GM18519 (cell line): ENCODE results near the gene SH3PXD2A.

Source experiments
- ATAC-seq: cut with Tn5 transposase; IDR thresholded peaks from one replicate; pipeline ENCODE4 v1.9.1; 2021; ENCODE audit warnings: mild to moderate bottlenecking, moderate library complexity; ENCODE audit not compliant: unreplicated experiment, low FRiP score

The SH3PXD2A gene

DNA sequence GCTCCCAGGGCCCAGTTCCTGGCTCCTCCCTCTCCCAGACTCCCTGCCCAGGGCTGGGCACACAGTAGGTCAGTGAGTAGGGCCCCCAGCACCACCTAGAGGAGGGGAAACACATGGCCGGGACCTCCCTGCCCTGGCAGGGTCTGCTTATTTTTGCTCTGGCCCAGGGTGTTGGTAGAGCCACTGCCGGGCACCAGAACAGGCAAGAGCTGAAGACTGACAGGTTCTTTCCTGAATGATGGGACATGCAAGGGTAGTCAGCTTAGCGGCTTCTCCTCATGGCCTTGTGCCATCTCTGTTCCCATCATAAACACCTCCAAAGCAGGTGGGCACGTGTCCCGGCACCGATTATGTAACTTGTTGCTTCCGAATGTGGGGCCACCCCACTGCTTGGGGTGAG is 275.4 kb downstream of the SH3PXD2A start:
- no peak for ATAC-seq

DNA sequence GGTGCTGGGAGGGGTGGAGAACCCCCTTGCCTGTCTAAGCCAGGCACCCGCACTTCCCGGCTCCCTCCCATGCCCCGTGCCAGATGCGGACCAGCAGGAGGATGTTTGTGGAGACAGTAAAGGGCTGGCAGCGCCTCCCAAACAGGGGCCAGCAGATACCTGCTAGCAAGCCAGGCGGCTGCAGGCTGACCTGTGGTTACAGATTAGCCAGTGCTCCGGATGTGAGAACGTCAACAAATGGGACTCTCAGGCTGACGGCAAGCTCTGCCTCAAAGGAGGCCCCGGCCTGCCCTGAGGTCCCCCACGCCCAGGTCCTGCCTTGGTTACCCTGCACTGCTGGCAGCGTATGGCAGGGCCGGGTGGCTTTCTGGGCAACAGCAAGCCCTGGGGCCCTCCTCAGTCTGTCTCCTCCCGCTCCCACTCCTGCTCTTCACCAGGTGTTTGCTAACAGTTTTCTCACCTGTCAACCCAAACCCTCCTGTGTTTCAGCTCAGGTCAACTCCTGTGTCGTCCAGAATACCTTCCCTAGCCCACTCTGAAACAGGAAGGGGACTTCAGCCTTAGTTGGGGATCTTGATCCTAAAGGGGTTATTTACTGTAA is 276.5 kb downstream of the SH3PXD2A start:
- no peak for ATAC-seq

DNA sequence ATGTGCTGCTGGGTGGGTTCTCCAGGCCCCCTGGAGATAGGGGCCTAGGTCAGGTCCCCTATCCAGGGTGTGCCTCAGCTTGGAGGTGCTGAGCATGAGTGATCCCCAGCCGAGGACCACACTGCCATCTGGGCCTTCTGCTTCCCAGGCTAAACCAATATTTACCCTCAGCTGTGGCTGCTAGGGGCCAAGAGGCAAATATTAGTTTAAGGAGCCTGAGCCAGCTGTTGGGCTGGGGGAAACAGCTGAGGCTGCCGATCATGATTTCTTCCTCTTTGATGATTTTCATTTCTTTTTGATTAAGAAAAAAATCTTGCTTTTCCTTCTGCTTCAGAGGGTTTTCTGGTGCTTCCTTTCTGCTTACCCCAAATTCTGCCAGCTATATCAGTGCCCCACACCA is 278.5 kb downstream of the SH3PXD2A start:
- ATAC-seq = no peak

DNA sequence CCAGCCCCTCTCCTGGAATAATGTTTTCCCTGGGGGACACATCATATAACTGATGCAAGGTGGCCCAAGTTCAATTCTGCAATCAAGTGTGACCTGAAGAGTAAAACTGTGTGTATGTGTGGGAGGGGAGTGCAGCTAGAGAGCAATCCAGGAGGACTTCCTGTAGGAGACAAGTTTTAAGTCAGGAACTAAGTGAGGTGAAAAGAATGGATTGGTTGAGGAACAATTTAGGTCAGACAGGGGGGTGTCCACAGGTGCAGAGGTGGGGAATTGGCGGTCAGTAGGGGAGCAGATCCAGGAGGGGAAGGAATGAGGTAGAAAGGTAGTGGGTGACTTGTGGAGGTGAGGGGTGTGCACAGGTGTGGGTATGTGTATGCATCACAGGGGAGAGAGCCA is 279.3 kb downstream of the SH3PXD2A start:
- no peak for ATAC-seq

DNA sequence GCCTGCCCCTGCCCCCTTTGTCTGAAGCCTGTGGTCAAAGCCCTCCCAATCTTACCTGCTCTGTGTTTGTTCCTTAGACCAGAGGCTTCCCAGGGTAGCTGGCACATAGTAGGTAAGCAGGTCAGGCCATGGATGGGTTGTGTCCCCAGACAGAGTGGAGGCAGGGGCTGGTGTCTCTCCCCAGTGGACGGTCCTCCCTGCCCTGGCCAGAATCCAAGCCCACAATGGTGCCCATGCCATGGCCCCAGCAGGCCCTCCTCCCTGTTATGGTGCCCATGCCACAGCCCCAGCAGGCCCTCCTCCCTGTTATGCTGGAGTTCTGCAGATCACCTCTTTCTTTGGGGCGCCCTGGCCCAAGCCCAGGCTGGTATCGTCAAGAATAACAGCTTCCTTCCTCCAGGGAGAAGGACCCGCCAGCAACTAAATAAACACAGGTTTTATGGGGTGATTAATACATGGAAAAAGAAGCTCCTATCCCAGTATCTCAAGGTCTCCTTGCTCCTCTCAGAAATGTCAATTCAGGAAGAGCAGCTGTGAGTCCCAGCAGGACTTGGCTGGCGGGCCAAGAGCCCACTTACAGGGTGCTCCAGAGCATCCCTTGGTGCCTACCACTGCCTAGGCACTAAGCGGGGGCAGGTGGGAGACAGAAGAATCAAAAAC is 279.8 kb downstream of the SH3PXD2A start:
- ATAC-seq = no peak

DNA sequence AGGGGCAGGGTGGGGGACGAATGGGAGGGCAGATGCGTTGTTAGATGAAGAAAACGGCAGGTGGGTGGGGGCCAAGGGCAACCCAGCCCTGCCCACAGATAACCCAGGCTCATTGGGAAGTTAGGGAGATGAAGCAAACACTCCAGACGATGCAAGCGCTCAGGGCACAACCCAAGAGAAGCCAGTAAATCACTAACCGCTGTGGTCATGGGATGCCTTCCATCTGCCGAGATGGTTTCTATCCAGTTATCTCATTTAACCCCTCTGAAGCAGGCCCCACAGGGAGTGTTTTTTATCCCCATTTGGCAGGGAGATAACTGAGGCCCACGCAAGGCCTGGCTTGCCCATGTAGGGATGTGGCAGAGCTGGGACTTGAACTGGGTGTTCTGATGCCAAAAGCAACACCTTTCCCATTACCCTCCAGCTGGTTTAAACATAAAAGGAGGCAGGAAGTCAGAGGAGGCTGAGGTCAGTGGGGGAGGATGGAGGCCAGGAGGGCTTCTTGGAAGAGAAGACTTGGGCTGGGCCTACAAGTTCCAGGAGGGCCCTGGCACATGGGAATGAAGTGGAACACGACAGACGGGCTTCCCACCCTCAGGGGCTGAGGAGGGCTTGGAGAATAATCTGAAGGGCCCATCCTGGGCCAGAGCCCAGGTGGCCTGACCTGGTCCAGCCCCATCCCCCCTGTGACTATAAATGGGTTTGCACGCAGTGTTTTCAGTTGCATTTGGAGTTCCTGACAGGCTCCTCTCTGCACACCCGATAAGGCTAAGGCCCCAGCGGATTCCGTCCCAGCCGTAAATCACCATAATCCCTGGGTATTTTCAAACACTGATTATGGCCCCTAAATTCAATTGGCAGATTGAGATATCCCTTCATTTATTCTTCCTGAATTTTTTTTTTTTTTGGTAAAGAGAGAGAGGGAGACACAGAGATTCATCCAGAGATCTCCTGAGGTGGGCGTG is 281.0 kb downstream of the SH3PXD2A start:
- ATAC-seq = no peak

DNA sequence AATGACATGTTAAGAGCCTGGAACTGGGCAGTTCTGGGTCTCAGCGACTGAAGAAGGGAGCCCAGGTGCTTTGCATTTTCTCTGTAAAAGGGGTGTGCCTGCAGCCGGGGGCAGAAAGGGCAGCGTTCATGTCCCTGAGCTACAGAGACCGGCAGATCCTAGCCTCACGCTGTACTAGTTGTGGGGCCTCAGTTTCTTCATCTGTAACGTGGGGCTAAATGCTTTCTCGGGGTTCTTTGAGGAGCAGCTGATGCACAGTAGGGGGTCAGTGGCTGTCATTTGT is 282.2 kb downstream of the SH3PXD2A start:
- no peak for ATAC-seq

DNA sequence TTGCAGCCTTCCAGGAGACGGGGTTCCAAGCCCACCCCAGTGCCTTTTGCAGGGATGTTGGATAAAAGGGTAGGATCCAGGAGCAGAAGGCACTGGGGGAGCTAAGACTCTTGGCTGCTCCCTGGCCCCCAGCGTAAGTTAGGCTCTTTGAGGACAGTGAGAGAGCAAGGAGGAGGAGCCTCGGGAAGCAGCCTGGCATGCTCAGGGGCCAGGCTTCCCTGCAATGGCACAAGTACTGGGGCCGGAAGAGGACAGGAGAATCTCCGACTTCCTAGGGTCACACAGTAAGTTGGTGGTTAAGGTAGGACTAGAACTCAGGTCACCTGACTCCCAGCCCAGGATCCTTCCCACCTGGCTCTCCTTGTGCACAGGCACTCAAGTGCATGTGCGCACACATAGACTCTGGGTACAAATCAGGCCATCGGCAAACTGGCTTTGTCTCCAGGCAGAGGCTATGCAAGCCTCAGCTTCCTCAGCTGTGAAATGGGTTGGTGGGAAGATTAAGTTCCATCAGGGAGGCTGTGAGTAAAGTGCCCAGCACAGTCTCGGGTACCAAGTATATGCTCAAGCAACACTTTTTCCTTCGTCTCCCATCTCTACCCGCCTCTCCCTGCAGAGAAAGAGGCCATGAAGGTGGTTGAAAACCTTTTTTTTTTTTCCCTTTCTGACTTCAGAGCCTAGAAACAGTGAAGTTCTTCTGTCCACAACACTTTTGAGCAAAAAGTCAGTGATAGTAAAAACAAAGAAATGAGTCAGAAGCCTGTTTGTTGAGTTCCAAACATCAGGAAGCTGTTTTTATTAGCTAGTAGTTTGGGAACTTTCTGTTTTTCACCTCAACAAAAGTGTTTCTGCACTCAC is 282.8 kb downstream of the SH3PXD2A start:
- no peak for ATAC-seq

DNA sequence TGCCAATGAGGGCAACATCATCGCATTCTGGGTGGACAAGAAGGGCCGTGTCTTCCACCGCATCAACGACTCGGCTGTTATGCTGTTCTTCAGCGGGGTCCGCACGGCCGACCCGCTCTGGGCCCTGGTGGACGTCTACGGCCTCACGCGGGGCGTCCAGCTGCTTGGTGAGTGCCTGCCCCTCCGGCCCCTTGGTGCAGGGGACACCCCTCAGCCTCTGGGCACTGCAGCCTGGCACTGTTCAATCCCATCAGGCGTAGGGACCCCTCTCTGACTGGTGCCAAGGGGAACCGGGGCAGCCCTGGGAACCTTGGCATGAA is 283.8 kb downstream of the SH3PXD2A start:
- ATAC-seq = no peak

DNA sequence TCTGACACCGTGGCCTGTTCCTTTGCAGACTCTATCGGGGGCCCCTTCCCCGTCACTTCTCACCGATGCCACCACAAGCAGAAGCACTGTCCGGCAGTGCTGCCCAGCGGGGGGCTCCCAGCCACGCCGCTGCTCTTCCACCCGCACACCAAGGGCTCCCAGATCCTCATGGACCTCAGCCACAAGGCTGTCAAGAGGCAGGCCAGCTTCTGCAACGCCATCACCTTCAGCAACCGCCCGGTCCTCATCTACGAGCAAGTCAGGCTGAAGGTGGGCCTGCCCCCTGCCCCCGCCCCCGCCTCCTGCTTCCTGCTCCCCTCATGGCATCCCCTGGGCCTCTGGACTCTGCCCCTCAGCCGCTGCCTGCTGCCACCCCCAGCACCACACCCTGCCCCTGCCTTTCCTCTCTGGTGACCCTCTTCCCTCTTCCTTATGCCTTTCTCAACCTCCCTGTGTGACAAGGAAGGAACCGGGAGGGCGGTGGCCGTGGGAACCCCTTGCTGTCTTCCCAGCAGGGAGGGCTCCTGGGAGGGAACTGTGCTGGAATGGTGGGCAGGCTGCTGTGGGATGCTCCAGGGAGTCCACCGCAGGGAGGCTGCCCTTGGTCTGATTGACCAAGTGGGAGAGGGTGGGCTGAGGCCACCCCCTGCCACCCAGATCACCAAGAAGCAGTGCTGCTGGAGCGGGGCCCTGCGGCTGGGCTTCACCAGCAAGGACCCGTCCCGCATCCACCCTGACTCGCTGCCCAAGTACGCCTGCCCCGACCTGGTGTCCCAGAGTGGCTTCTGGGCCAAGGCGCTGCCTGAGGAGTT is 284.3 kb downstream of the SH3PXD2A start:
- ATAC-seq = no peak

DNA sequence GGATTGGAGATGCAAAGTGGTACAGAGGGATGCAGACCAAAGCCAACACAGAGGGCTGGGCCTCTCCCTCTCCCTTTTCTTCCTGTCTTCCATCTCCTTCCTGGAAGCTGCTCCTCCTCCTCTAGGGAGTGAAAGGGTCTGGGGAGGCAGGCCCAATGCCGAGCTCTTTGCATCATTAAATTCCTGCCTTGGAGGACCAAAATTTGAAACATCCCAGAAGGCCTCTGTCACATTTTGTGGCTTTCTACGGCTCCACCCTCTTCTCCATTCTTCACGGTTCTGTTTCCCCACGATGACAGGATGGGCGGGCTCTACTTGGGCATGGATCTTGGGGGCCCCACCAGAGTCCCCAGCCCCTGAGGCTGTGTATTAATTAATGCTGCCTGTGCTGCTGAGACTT is 285.5 kb downstream of the SH3PXD2A start:
- no peak for ATAC-seq

DNA sequence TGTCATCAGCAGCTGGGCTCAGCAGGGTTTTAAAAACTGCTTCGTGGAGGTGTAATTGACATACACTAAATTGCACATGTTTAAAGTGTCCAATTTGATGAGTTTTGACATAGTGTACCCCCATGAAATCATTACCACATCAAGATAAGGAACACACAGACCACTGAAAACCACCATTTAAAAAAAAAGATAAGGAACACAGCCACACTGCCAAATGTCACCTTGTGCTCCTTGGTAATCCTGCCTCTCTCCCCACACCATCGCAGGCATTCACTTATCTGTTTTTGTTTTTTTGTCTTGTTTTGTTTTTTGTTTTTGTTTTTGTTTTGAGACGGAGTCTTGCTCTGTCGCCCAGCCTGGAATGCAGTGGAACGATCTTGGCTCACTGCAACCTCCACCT is 286.9 kb downstream of the SH3PXD2A start:
- no peak for ATAC-seq

DNA sequence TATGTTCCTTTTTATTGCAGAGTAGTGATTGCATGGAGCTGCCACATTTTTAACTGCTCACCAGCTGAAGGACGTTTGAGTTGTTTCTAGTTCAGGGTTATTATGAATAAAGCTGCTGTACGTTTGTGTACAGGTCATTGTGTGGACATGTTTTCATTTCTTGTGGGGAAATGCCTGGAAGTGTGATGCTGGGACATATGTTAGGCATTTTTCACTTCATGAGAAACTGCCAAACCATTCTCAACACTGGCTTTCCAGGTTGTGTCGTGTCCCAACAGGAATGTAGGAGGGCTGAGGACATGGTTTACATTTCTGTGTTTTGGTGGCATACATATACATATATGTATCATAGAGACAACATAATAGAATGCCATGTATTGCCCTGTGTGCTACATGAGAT is 288.8 kb downstream of the SH3PXD2A start:
- ATAC-seq = no peak

DNA sequence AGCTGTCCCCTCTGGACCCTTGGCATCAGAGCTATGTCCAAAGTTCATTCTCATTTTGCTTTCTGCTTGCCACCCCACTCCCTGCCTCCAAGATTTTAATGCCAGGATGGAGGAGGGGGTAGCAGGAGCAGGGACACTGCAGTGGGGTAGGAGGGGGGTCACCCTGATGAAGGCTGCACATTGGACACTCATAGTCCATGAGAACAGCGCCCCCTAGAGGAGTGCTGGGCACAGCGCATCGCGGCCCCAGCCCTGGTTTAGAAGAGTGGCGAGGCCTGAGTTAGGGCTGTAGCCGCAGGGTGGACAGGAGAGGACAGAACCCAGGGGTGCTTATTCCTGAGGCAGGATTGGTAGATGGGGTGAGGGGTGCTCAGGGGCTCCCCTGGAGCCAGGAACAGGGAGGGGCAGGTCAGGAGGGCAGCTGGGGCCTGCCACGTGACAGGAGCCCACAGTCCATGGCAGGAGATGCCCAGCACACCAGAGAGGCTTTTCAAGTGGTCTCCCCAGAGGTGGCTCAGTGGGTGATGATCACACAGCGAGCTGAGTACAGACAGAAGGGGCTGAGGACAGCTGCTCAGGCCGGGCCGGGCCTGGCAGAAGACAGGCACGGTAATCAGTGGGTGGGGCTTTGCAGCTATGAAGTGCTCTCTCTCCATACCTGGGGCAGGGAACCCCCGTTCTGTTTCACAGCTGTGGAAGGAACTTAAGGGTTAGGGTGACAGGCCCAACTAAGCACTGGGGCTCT is 290.4 kb downstream of the SH3PXD2A start:
- no peak for ATAC-seq

DNA sequence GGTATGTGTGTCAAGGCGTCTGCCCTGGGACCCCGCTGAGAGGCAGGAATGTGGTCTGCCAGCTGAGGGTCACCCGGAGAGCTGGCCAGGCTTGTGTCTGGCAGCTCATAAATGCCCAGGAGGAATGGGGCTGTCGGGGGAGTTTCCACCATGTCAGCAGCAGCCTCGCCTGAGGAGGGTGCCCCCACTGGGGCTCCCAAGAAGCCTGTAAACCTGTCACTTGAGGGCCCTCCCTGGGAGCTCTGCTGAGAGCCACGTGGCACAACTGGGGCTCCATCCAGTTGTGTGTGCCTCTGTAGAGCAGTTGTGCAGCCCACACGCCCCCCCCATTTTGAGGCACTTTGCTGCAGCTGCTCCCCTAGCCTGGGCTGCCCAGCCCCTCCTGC is 291.3 kb downstream of the SH3PXD2A start:
- ATAC-seq = no peak

DNA sequence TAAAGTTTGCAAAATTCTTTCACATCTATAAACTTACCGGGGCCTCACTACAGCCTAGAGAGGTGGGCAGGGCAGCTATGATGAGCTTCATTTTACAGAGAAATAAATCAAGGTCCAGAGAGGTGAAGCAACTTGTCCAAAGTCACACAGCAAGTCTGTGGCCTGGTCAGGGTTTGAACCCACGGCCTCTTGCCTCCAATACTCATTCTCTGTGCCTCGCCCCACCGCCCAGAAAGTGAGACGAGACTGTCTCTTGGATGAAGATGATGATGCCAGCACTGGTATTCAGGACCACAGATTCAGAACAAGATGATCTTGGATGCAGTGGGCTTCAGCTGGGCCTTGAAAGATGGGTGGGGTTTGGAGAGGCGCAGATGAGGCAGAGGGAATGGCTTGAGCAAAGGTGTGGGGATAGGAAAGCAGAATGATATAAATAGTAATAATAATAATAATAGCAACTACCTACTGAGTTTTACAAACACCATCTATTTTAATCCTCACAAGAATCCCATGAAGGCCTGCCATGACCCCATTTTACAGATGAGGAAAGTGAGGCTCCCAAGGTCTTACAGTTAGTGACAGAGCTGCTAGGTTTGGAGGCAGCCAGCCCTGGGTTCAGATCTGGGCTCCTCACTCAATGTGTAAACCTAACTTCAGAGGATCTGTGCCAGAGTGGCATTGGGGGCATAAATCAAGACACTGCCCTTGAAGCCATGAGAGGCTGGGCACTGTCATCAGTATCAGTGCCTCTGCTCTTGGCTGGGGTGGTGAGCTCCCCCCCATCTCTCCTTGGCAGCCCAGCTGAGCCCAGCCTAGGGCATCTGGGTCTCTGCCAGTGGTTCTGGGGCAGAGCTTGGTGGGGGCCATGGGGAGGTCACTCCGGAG is 291.9 kb downstream of the SH3PXD2A start:
- ATAC-seq = no peak

DNA sequence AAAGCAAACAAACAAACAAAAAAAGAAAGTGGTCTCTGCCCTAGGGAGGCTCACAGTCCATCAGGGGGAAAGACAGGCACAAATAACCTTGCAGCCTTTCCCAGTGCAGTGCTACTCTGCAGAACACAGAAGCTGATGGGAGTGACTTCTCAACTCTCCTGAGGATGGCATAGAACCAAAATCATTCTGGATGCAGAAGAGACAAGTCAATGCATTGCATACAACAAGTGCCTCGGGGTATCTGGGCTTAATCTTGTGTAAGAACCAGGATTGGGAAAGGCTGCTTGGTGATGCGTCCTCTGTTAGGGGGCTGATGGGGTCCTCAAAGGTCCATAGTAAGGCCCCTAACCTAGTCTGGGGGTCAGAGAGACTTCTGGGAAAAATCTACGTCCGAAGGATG is 293.0 kb downstream of the SH3PXD2A start:
- ATAC-seq = no peak

DNA sequence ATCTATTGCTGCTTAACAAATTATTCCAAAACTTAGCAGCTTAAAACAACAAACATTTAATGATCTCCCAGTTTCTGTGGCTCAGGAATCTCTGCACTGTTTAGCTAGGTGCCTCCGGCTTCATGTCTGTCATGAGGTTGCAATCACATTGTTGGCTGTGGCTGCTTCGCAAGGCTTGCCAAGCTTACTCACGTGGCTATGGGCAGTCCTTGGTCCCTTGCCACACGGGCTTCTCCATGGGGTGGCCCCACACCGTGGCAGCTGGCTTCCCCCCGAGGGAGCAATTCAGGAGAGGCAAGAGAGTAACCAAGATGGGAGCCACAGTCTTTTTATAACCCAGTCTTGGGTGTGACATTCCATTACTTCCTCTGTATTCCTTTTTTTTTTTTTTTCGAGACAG is 294.5 kb downstream of the SH3PXD2A start:
- ATAC-seq = no peak

DNA sequence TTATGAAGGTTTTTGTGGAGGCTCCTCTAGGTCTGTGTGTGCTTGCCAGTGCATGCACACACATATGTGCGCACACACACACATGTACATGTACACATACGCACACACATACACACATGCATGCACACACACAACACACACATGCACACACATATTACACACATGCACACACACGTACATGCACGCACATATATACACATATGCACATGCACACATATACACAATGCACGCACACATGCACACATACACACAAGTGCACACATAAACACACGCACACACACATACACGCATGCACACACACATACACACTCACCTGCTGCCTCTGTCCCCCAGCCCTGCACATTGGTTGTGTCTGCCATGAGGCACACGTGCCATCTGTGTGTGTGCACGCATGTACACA is 295.6 kb downstream of the SH3PXD2A start:
- no peak for ATAC-seq
